Osteocyte (in vitro differentiated cells): ENCODE measurements around the gene FOXO6. TPM values are rescaled to one million over a fixed set of nuclear protein-coding genes. Genes with fewer than 3 reads are reported as not detected.

ENCODE experiments used
- DNase-seq: peaks from one replicate; pipeline ENCODE4 v3.0.0; 2021; ENCODE audit warnings: mixed read lengths; ENCODE audit not compliant: unreplicated experiment; ENCODE audit errors: extremely low spot score
- H3K27ac Mint-ChIP-seq: one replicate; pipeline ENCODE4 v1.8.0; 2021; ENCODE audit warnings: mild to moderate bottlenecking, mixed read lengths; ENCODE audit not compliant: unreplicated experiment
- H3K27me3 Mint-ChIP-seq: one replicate; pipeline ENCODE4 v1.8.0; 2021; ENCODE audit warnings: mixed read lengths; ENCODE audit not compliant: unreplicated experiment
- H3K36me3 Mint-ChIP-seq: one replicate; pipeline ENCODE4 v1.8.0; 2021; ENCODE audit warnings: mixed read lengths; ENCODE audit not compliant: unreplicated experiment
- H3K4me1 Mint-ChIP-seq: one replicate; pipeline ENCODE4 v1.8.0; 2021; ENCODE audit warnings: mixed read lengths; ENCODE audit not compliant: unreplicated experiment
- H3K4me3 Mint-ChIP-seq: one replicate; pipeline ENCODE4 v1.8.0; 2021; ENCODE audit warnings: mild to moderate bottlenecking, moderate library complexity, mixed read lengths; ENCODE audit not compliant: unreplicated experiment
- H3K9me3 Mint-ChIP-seq: one replicate; pipeline ENCODE4 v1.8.0; 2021; ENCODE audit warnings: mixed read lengths; ENCODE audit not compliant: unreplicated experiment
- CTCF ChIP-seq: fragments of 200-600 bp; sonication (generic); IDR thresholded peaks from 2 replicates; pipeline ENCODE4 v1.5.0; 2021; ENCODE audit warnings: antibody characterized with exemption, mild to moderate bottlenecking, moderate library complexity
- total RNA-seq: library from RNA; stranded (reverse); gene quantifications from 2 replicates; pipeline ENCODE4 v1.2.1, GENCODE V29; 2021

The FOXO6 gene
- total RNA-seq, 1 donor from 2014 or later: 0.99 TPM

DNA sequence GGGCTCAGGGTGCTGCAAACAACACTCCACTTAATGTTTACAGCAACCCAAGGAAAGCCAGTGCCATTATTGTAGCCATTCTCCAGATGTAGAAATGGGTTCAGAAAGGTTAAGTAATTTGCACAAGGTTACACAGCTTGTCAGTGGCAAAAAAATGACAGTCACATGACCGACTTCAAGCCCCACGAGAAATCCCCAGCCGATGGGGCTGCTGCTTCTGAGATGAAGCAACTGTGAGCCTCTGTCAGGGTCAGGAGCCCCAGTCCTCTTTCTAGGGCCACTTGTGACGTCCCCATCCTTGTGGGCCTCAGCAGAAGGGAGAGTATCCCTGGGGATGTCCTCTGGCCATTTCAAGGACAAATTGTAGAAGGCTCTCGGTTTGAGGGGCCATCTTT is 68.4 kb downstream of the FOXO6 start:
- TF ChIP-seq CTCF: no peak
- H3K9me3 Mint-ChIP-seq: no peaks in the 10 kb centered on the region
- H3K4me3 Mint-ChIP-seq: no peak overlapping the region
- peaks cover 39% of the 10 kb centered on the region for H3K4me1 Mint-ChIP-seq
- H3K36me3 Mint-ChIP-seq: no peaks in the 10 kb centered on the region
- no peaks in the 10 kb centered on the region for H3K27me3 Mint-ChIP-seq
- no peak overlapping the region for H3K27ac Mint-ChIP-seq
- no peak for DNase-seq

- no peak overlapping the region for H3K27ac Mint-ChIP-seq
- DNase-seq: no peak
- no peaks in the 10 kb centered on the region for H3K27me3 Mint-ChIP-seq
- H3K9me3 Mint-ChIP-seq: no peaks in the 10 kb centered on the region
- TF ChIP-seq CTCF: no peak
- peaks cover 43% of the 10 kb centered on the region for H3K4me1 Mint-ChIP-seq
- H3K4me3 Mint-ChIP-seq: no peak overlapping the region
- H3K36me3 Mint-ChIP-seq: no peaks in the 10 kb centered on the region
These were observed 68.8 kb downstream of the FOXO6 start for GRCh38 chr1:41430069-41430468.

GRCh38 chr1:41430582-41430981 is 69.3 kb downstream of the FOXO6 start:
- no peak overlapping the region for H3K4me3 Mint-ChIP-seq
- peaks cover 48% of the 10 kb centered on the region for H3K4me1 Mint-ChIP-seq
- DNase-seq: no peak
- no peak overlapping the region for H3K27ac Mint-ChIP-seq
- no peak for TF ChIP-seq CTCF
- no peaks in the 10 kb centered on the region for H3K9me3 Mint-ChIP-seq
- H3K27me3 Mint-ChIP-seq: no peaks in the 10 kb centered on the region
- no peaks in the 10 kb centered on the region for H3K36me3 Mint-ChIP-seq

DNA sequence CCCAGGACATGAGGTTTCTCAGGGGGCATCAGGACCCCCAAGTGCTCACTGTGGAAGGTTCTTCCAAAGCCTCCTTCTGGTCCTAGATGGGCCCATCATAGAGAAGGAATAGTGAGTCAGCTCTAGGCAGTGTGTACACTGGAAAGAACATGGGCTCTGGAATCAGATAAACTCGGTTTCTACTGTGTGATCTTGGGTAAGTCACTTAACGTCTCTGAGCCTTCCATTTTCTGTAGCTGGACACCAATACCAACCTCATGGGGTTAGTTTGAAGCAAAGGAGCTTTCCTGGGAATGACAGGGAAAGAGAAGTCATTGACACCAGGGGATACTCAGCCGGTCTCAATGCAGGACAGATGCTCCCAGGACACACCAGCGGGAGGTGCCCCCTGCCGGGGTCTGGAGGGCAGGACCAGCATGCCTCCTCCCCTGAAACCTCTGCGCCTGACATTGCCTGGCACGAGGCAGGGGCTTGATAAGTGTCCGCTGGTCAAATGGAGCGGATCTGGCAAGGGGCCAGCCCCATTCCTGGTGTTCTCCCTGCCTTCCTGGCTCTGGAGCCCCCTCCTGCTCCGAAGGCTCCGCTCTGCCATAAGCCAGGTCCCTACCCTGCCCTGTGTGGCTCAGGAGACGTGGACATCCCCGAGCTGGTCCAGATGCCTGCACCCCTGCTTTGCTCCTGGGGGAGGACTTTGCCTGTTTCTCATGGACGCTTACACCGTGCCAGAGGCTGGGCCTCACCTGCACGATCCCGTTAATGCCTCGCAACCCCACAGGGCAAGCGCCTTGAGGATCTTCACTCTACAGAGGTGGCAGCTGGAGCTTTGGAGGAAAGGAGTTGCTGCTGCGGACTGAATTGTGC is 70.5 kb downstream of the FOXO6 start:
- Mint-ChIP-seq H3K36me3 (no peaks in the 10 kb centered on the region), H3K4me3 (no peak overlapping the region), H3K27ac (no peak overlapping the region), H3K4me1 (peaks cover 60% of the 10 kb centered on the region), H3K9me3 (no peaks in the 10 kb centered on the region), H3K27me3 (no peaks in the 10 kb centered on the region)
- no peak for TF ChIP-seq CTCF
- DNase-seq: no peak

Other genes with a start within 250 kb of the FOXO6 start
- 37.5 and 38.9 TPM in 2 replicates for gene SCMH1, start 119.1 kb upstream of the FOXO6 start, total RNA-seq
- gene EDN2, start 123.2 kb downstream of the FOXO6 start, total RNA-seq: not detected in 2 replicates